NCI-H524 (cell line): ENCODE results near the gene PSTPIP1.

Experiments
- DNase-seq, 2 experiments: peaks; one replicate each; lab custom pipeline; 2025; lab: John Stamatoyannopoulos, UW

PSTPIP1 gene

GRCh38 chr15:77019521-77020331, 24.8 kb downstream of the PSTPIP1 start:
- DNase-seq = no peak

DNA sequence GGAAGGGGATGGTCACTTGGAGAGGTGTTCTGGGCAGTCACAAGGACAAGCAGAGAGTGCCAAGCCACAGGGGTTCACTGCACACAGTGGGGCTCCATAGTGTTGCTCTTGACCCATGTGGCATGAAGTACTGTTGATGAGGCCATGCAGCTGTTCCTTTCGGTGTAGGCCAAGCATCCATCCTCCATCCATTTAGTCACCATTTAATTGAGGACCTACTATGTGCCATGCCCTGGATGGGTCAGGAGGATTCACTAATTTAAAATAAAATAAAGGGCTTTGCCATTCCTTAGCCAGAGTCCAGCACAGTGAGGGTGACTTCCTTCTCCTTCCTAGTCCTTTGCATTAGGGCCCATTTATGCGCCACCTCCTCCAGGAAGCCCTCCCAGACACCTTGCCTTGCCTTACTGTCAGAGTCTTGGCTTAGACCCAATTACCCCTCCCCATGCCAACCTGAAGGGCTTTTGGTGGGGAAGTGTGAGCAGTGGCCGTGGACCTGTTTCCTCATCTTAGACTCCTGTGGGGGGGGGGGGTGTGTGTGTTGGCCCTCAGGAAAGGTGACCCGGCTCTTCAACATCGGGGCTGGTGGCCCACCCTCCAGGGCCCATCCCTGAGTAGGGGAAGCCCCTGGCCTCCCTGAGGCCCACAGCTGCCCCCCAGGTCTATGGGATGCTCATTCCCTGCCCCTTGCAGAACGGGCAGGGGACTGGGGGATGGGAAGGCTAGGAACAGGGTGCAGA, 25.6 kb downstream of the PSTPIP1 start:
- no peak for DNase-seq

DNA sequence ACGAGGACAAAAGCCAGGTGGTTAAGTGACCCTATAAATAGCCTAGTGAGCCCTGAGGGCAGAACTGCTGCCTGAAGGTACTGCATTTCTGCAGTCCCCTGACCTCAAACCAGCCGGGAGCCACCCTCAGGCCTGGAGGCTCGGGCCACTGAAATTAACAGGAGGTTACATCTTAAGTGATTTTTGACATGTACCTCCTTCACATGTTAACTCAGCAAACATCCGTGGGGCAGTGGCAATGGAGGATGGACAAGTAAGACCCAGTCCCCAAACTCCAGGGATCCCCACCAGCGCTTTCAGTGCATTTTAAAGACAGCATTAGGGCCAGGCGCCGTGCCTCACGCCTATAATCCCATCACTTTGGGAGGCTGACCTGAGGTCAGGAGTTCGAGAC, 26.2 kb downstream of the PSTPIP1 start:
- DNase-seq = no peak

- no peak for DNase-seq
Measured at GRCh38 chr15:77021803-77022381, 27.0 kb downstream of the PSTPIP1 start.

GRCh38 chr15:77022646-77023575, 28.0 kb downstream of the PSTPIP1 start:
- DNase-seq = no peak

DNA sequence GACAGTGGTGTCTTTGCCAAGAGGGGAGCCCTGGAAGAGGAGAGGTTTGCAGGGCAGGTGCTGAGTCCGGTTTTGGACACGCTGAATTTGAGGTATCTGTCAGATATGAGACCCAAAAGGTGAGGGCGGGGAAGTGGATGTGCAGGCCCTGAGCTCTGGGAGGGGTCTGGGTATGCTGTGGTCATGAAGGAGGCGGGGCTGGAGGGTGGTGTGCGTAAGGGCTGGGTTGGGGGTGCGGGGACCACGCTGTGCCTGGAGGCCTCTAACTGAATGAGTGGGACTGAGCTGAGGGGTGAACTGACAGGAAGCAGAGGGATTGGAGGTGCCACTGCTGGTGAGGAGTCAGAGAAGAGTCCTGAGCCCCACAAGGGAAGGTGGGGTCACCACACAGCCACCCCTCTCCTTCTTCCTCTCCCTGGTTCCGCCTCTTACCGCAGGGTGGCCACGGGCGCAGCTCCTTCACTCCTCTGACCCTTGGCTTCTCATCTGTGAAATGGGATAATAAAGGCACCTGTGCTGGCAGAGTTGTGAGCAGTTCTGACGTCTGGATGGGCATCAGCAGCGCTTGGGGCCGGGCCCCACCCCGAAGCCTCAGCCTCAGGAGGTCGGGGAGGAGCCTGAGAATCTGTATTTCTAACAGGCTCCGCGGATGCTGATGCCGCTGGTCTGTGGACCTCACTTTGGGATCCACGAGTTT, 28.8 kb downstream of the PSTPIP1 start:
- no peak for DNase-seq

DNA sequence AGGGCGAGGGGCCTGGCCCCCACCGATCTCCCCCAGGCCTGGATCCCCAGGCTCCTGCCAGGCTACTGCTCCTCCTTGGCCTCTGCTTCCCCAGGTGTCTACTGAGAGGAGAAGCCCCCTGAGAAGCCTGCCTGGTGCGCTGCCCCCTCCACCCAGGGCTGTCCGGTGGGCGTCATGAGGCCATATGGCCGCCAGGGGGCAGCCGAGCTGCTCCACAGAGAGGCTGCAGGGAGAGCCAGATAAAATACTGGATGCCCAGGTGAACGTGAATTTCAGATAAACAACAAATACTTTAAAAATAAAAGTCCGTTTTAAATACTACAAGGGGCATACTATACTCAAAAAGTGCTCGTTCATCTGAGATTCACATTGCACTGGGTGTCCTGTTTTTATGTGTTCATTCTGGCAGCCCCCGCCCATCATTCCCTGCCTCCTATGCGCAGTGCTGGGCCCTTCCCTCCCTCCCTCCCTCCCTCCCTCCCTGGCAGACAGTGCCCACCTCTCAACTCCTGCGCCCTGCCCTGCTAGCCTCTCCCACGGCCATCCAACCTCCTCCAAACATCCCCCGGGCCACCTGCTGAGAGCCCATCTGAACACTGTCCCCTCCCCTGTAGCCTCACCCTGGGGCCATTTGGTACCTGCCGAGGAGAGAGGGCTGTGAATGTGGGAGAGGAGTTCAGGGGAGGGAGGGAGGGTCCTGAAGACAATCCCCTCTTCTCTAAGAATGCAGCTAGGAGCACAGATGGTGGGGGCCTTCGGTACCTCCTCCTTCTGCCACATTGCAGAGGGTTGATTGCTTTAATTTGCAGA, 29.6 kb downstream of the PSTPIP1 start:
- peak; percentile 93 to 95 for DNase-seq

DNA sequence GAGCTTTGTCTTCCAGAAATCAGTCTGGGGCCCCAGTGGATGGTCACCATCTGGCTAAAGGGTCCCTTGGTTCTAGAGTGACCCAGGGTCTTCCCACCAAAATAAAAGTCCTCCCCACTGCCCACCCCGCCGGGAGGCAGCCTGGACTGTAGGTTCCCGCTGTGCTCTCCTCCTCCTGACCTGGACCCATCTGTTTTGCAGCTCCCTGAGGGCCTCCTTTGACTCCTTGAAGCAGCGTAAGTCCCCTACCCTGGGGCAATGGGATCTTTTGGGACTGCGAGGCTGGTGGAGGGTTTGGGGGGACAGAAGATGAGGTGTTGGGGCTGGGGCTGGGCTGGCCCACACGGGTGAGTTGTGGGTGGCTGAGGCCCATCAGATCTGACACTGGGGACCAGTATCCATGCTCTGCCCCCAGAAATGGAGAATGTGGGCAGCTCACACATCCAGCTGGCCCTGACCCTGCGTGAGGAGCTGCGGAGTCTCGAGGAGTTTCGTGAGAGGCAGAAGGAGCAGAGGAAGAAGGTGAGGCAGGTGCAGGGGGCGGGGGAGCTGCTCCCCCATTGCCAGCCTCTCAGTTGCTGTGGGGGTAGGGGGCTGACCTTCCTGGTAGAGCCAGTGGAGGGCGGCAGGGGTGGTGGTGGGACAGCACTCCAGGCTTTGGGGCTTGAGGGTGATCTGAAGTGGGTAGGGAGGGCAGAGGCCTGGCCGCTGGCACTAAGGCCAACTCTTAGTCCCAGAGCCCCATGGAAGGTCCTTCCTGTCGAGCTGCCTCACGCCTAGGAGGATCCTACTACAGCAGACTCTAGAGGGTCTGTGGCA, 30.4 kb downstream of the PSTPIP1 start:
- peak in 1 of 2 experiments; percentile 47 for DNase-seq

DNA sequence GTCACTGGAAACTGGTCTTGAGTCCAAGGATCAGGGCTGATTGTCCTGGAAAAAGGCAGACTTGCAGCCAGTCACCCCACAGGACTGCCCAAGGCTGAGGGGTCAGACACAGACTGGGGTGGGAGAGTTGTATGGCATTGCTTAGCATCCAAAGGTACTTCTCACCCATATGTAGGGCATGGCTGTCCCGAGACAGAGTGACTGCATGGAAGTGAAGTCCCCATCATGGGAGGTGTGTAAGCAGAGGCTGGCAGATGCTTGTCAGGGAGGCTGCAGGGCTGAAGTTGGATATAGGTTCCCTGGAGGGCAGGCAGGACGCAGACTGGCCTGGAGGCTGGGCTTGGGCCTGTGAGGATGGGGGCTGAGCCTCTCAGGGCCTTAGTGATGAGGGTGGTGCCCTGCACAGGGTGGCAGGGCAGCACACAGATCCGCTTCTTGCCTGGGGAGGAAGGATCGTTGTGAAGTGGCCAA, 31.1 kb downstream of the PSTPIP1 start:
- no peak for DNase-seq

DNA sequence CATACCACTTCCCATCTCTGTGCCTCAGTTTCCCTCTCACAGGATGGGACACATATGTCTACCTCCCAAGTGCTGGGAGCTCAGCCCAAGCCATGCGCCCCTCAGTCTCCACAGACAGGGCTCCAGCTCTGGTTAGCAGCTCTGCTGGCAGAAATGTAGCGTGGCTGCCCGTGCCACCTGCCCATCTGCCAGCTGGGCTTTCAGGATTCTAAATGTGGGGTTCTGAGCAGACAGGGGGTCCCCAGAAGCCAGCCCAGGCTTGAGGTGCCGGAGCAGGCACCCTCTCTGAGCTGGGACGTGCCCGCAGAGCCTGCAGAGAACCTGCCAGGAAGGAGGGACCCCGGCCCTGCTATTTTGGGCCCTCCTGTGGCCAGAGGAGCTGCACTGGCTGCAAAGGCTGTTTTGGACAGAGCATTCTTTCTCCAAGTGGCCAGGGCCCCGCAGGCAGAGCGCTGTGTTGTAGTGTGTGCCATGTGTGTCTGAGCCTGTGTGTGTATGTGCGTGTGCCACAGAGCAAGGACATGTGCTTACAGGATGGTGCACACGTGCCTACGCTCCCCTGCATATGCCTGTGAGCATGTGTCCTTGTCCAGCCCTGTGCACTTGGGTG, 31.7 kb downstream of the PSTPIP1 start:
- DNase-seq = no peak

GRCh38 chr15:77027111-77027696, 32.3 kb downstream of the PSTPIP1 start:
- no peak for DNase-seq

DNA sequence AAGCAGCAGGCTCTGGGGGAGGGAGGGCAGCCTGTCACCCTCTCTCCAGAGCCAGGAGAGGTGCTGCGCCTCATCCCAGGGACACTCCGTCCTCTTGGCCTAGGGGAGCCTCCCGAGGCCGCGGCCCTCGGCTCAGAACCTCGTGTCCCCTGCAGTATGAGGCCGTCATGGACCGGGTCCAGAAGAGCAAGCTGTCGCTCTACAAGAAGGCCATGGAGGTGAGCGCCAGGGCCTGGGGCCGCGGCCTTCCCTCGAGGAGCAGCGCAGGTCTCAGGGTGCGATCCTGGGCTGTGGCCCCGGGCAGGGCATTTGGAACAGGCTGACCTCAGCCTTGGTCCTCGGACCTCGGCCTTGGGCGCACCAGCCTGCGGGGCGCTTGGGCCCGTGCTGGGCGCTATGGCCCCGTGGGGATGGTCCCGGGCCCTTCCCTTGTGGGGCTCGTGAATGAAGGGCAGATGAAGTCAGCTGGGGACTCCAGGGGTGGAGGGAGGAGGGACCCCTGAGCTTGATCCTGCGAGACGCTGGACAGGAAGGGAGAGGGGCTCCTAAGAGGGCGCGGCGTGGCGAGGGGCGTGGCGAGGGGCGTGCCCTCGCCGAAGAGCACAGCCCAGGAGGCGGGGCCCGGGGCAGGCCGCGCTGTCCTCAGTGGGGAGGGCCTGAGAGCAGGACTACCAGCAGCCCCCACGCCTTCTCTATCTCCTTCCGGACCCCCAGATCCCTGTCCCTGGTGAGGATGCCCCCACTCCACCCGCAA, 32.9 kb downstream of the PSTPIP1 start:
- DNase-seq = no peak

DNA sequence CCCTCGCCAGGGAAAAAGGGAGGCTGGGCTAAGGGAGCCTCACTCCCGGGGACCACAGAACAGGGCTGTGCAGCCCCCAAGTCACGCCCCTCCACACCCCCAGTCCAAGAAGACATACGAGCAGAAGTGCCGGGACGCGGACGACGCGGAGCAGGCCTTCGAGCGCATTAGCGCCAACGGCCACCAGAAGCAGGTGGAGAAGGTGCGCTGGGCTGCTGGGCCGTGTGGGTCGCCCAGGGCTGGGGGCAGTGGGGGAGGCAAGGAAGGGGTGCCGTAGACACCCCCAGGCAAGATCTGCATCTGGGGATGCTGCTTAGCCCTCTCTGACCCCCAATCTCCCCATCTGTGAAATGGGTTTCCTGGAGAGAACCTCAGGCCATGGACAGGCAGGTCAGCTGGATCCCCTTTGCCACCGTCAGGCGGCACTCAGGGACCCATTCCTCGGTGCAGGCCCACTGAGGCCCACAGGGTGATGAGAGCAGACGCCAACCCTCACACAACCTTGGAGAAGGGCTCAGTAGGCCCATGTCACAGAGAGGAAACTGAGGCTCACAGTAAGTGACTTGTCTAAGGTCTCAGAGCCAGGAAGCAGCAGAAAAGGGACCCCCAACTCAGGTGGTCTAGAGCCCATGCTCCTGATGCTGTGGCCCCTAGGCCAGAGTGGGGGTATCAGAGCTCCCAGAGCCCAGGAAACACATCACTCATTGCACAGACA, 33.7 kb downstream of the PSTPIP1 start:
- DNase-seq = no peak

- DNase-seq = no peak
Measured at GRCh38 chr15:77029166-77030047, 34.5 kb downstream of the PSTPIP1 start.

DNA sequence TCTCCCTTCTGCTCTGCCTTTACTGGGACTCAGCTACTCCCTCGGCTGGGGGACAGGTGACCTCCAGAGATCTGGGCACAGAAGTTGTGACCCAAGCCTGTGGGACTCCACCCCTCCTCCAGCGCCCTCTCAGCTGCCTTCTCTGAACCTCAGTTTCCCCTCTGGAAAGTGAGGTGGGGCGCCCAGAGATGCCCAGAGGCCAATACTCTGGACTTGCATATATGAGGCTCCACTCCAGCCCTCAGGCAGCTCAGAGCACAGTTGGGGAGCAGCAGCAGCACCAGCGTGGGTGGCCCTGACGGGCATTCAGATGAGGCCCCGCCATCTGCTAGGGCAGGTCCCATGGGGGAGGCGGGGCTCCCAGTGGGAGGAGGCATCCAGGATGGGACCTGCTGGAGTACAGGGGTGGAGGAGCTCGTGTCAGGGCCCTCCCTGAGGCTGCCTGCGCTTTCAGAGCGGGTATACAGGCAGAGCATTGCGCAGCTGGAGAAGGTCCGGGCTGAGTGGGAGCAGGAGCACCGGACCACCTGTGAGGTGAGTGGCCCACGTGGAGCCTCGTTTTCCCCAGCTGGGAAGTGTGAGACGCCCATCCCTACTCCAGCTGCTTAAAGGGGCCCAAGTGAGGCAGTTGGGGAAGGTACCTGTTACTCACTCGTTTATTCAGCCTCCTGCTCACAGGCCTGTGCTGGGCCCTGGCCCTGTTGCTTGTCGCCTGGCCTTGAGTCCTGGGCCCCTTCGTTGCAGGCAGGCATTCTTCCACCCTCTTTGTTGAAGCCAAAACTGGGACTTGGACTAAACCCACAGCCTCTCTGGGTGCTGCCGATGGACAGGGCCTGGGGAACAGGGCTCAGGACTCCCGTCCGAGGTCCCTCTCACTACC, 35.4 kb downstream of the PSTPIP1 start:
- peak; percentile 88 to 97 for DNase-seq
